ENCODE data around the gene IGF2BP3.

IGF2BP3 gene

DNA sequence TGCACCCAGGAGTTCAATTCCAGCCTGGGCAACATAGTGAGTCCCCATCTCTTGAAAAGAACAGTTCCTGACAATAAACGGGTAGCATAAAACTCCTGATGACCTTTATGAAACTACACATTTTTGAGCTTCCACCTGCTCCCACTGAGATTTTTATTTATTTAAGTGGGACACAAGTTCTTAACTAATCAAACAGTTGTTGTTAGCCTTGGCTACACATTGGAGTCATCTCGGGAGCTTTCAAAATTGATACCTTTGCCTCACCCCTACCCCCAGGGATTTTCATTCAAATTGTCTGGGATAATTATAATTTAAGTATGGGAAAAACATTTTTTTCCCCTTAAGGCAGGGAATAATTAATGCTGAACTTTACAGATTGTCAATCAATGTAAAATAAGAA, 131.9 kb downstream of the IGF2BP3 start:
- no peak overlapping the region for H3K27ac Mint-ChIP-seq
- H3K4me3 Mint-ChIP-seq = no peak overlapping the region
- H3K27me3 Mint-ChIP-seq (ENCODE audit: low read depth, poor library complexity) = peaks cover 4% of the 10 kb centered on the region
- peaks cover 86% of the 10 kb centered on the region for H3K36me3 Mint-ChIP-seq (ENCODE audit: low read depth)
- no peaks in the 10 kb centered on the region for H3K9me3 Mint-ChIP-seq
- TF ChIP-seq, protein P1, sequence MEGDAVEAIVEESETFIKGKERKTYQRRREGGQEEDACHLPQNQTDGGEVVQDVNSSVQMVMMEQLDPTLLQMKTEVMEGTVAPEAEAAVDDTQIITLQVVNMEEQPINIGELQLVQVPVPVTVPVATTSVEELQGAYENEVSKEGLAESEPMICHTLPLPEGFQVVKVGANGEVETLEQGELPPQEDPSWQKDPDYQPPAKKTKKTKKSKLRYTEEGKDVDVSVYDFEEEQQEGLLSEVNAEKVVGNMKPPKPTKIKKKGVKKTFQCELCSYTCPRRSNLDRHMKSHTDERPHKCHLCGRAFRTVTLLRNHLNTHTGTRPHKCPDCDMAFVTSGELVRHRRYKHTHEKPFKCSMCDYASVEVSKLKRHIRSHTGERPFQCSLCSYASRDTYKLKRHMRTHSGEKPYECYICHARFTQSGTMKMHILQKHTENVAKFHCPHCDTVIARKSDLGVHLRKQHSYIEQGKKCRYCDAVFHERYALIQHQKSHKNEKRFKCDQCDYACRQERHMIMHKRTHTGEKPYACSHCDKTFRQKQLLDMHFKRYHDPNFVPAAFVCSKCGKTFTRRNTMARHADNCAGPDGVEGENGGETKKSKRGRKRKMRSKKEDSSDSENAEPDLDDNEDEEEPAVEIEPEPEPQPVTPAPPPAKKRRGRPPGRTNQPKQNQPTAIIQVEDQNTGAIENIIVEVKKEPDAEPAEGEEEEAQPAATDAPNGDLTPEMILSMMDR (IDR thresholded peaks at IDR 0.05) = no peak
- no peak for DNase-seq
- no peaks in the 10 kb centered on the region for H3K4me1 Mint-ChIP-seq

- H3K4me3 Mint-ChIP-seq = no peak overlapping the region
- peaks cover 92% of the 10 kb centered on the region for H3K36me3 Mint-ChIP-seq (ENCODE audit: low read depth)
- H3K9me3 Mint-ChIP-seq = no peaks in the 10 kb centered on the region
- TF ChIP-seq, protein P1 (IDR thresholded peaks at IDR 0.05) = no peak
- peaks cover 4% of the 10 kb centered on the region for H3K27me3 Mint-ChIP-seq (ENCODE audit: low read depth, poor library complexity)
- DNase-seq = no peak
- no peaks in the 10 kb centered on the region for H3K4me1 Mint-ChIP-seq
- H3K27ac Mint-ChIP-seq = no peak overlapping the region
Measured at GRCh38 chr7:23337374-23337773, 132.9 kb downstream of the IGF2BP3 start.

DNA sequence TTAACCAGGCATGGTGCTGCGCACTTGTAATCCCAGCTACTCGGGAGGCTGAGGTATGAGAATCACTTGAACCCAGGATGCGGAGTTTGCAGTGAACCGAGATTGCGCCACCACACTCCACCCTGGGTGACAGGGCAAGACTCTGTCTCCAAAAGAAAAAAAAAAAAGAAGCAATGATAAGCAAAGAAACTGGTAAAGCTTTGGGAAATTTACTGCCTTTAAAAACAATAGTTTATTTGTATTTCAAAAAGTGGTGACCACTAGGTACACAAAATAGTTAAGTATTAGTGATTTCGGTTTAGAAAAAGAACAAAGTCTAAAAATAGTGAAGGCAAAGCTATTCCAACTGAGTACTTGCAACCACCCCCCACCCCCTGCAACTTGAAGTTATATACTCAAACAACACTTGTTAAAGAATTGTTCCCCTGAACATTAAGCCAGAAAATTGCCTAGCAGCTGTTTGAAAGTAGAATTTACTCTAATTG, 133.4 kb downstream of the IGF2BP3 start:
- H3K4me1 Mint-ChIP-seq = no peaks in the 10 kb centered on the region
- peak overlapping the region; percentile 16 for H3K27ac Mint-ChIP-seq
- TF ChIP-seq, protein P1 (IDR thresholded peaks at IDR 0.05) = no peak
- no peaks in the 10 kb centered on the region for H3K9me3 Mint-ChIP-seq
- no peak overlapping the region for H3K4me3 Mint-ChIP-seq
- H3K36me3 Mint-ChIP-seq (ENCODE audit: low read depth) = peaks cover 92% of the 10 kb centered on the region
- H3K27me3 Mint-ChIP-seq (ENCODE audit: low read depth, poor library complexity) = peaks cover 4% of the 10 kb centered on the region
- DNase-seq = no peak

- H3K4me1 Mint-ChIP-seq = no peaks in the 10 kb centered on the region
- peak overlapping the region; percentile 52 for H3K27ac Mint-ChIP-seq
- TF ChIP-seq, protein P1 (IDR thresholded peaks at IDR 0.05) = no peak
- peaks cover 4% of the 10 kb centered on the region for H3K27me3 Mint-ChIP-seq (ENCODE audit: low read depth, poor library complexity)
- no peak for DNase-seq
- peaks cover 93% of the 10 kb centered on the region for H3K36me3 Mint-ChIP-seq (ENCODE audit: low read depth)
- no peaks in the 10 kb centered on the region for H3K9me3 Mint-ChIP-seq
- H3K4me3 Mint-ChIP-seq = no peak overlapping the region
Measured at GRCh38 chr7:23336086-23336485, 134.2 kb downstream of the IGF2BP3 start.

GRCh38 chr7:23335621-23336020, 134.7 kb downstream of the IGF2BP3 start:
- Mint-ChIP-seq H3K4me1 (no peaks in the 10 kb centered on the region), H3K4me3 (no peak overlapping the region), H3K36me3 (ENCODE audit: low read depth) (peaks cover 93% of the 10 kb centered on the region), H3K27me3 (ENCODE audit: low read depth, poor library complexity) (peaks cover 4% of the 10 kb centered on the region), H3K27ac (peak overlapping the region; percentile 52), H3K9me3 (no peaks in the 10 kb centered on the region)
- no peak for DNase-seq
- TF ChIP-seq, protein P1 (IDR thresholded peaks at IDR 0.05) = no peak

- Mint-ChIP-seq H3K4me1 (no peaks in the 10 kb centered on the region), H3K27me3 (ENCODE audit: low read depth, poor library complexity) (peaks cover 4% of the 10 kb centered on the region), H3K36me3 (ENCODE audit: low read depth) (peaks cover 94% of the 10 kb centered on the region), H3K4me3 (no peak overlapping the region), H3K27ac (peak overlapping the region; percentile 69), H3K9me3 (no peaks in the 10 kb centered on the region)
- DNase-seq = no peak
- TF ChIP-seq, protein P1 (IDR thresholded peaks at IDR 0.05) = no peak
Measured at GRCh38 chr7:23335136-23335535, 135.2 kb downstream of the IGF2BP3 start.

All from nephron progenitor cell (in vitro differentiated cells).